SK-N-SH (cell line): ENCODE results near the gene PHF14.

Experiments used
- CHD2 ChIP-seq: fragments of 150-350 bp; IDR thresholded peaks from 2 replicates; pipeline ENCODE4 v1.6.1; 2018; ENCODE audit warnings: low read length; ENCODE audit not compliant: partially characterized antibody
- EP300 ChIP-seq, 2 experiments: IDR thresholded peaks; 2 replicates each; pipeline versions ENCODE4 v1.4.0 to v1.6.1; 2012; ENCODE audit warnings: borderline replicate concordance in 1 of 2, low read depth in 1 of 2, low read length in 1 of 2
- EZH2phosphoT487 ChIP-seq: fragments of 200-600 bp; sonication (generic); IDR thresholded peaks from 2 replicates; pipeline ENCODE4 v1.6.1; 2017; ENCODE audit warnings: low read depth, mixed run types, mild to moderate bottlenecking, antibody characterized with exemption, moderate library complexity, borderline replicate concordance
- NFIC ChIP-seq: IDR thresholded peaks from 2 replicates; pipeline ENCODE4 v1.4.0; 2012; ENCODE audit warnings: borderline replicate concordance
- POLR2AphosphoS5 ChIP-seq: IDR thresholded peaks from 2 replicates; pipeline ENCODE4 v1.6.1; 2012; ENCODE audit warnings: low read depth, low read length
- RCOR1 ChIP-seq: fragments of 150-350 bp; IDR thresholded peaks from 2 replicates; pipeline ENCODE4 v1.6.1; 2017; ENCODE audit warnings: antibody characterized with exemption, low read length
- RFX5 ChIP-seq: IDR thresholded peaks from 2 replicates; pipeline ENCODE4 v1.6.1; 2012; ENCODE audit warnings: mild to moderate bottlenecking, improper control_type of control experiment, low read length
- RXRA ChIP-seq: IDR thresholded peaks from 2 replicates; pipeline ENCODE4 v1.4.0; 2012; ENCODE audit warnings: low read depth, mild to moderate bottlenecking, borderline replicate concordance
- SIN3A ChIP-seq: IDR thresholded peaks from 2 replicates; pipeline ENCODE4 v1.6.1; 2012; ENCODE audit warnings: low read depth, mild to moderate bottlenecking, low read length, moderate library complexity, borderline replicate concordance
- SMC3 ChIP-seq: IDR thresholded peaks from 2 replicates; pipeline ENCODE4 v1.6.1; 2012; ENCODE audit warnings: low read depth, low read length, improper control_type of control experiment
- TF ChIP-seq, protein P1 (sequence below): fragments of 200-600 bp; sonication (generic); IDR thresholded peaks from 2 replicates; pipeline ENCODE4 v1.6.1; 2017; ENCODE audit warnings: antibody characterized with exemption, mild to moderate bottlenecking, moderate library complexity

DNA sequence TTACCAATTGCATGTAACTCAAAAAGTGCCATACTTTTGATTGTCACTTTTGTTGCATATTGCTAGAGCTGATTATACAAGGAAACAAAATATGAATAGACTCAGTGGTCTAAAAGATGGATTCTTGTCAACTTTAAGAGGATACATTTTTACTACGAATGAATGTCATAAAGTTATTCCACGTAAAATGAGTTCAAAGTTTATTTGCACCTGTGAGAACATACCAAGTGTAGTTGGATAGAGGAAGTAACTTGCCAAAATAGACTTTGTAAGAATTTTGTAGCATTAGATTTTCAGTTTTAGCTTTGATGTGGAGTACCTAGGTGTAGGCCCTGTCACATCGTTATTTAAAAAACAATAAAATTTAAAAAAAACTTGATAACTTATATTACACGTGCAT, 106.2 kb downstream of the PHF14 start:
- TF ChIP-seq RFX5 (no peak), RXRA (no peak), RCOR1 (no peak), EP300 (IDR thresholded peaks at IDR 0.05; ENCODE audit: borderline replicate concordance in 1 of 2, low read depth in 1 of 2, low read length in 1 of 2) (no peak), EZH2phosphoT487 (no peak), POLR2AphosphoS5 (no peak), SIN3A (no peak), CHD2 (no peak), SMC3 (no peak), NFIC (no peak)
- TF ChIP-seq, protein P1, sequence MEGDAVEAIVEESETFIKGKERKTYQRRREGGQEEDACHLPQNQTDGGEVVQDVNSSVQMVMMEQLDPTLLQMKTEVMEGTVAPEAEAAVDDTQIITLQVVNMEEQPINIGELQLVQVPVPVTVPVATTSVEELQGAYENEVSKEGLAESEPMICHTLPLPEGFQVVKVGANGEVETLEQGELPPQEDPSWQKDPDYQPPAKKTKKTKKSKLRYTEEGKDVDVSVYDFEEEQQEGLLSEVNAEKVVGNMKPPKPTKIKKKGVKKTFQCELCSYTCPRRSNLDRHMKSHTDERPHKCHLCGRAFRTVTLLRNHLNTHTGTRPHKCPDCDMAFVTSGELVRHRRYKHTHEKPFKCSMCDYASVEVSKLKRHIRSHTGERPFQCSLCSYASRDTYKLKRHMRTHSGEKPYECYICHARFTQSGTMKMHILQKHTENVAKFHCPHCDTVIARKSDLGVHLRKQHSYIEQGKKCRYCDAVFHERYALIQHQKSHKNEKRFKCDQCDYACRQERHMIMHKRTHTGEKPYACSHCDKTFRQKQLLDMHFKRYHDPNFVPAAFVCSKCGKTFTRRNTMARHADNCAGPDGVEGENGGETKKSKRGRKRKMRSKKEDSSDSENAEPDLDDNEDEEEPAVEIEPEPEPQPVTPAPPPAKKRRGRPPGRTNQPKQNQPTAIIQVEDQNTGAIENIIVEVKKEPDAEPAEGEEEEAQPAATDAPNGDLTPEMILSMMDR = no peak
